ENCODE data around the gene ARHGAP15. TPM values are rescaled to one million over a fixed set of nuclear protein-coding genes. Genes with fewer than 3 reads are reported as not detected.

ARHGAP15 gene
- total and polyA plus RNA-seq, 12 donors = 1.3 to 7.7 (median 2.8) TPM

DNA sequence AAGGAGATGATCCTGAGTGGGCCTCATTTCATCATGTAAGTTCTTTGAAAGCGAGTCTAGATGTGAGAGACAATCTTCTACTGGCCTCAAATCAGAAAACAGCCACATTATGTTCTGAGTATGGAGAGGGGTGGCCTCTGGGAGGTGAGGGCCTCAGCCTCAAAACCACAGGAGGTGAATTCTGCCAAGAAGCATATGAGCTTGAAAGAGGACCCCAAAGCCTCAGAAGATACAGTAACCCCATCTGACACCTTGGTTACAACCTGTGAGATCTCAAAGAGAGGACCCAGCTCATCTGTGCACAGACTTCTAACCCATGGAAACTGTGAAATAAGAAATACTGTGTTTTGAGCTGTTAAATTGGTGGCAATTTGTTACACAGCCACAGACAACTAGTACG lies 200.1 kb downstream of the ARHGAP15 start:
- H3K4me1 ChIP-seq = no peaks in the 10 kb centered on the region
- no peaks in the 10 kb centered on the region for H3K27me3 ChIP-seq
- DNase-seq (no peak), ATAC-seq (no peak)
- intact Hi-C loops (cut with DNase I) = no loop called here
- 91 to 93% methylated on average over 2 of the region's 2 CpGs for WGBS, 2 donors
- no peak overlapping the region for H3K27ac ChIP-seq
- peaks cover 0 to 3% (median 0%) of the 10 kb centered on the region in 11 donors for H3K9me3 ChIP-seq
- TF ChIP-seq, protein P1, sequence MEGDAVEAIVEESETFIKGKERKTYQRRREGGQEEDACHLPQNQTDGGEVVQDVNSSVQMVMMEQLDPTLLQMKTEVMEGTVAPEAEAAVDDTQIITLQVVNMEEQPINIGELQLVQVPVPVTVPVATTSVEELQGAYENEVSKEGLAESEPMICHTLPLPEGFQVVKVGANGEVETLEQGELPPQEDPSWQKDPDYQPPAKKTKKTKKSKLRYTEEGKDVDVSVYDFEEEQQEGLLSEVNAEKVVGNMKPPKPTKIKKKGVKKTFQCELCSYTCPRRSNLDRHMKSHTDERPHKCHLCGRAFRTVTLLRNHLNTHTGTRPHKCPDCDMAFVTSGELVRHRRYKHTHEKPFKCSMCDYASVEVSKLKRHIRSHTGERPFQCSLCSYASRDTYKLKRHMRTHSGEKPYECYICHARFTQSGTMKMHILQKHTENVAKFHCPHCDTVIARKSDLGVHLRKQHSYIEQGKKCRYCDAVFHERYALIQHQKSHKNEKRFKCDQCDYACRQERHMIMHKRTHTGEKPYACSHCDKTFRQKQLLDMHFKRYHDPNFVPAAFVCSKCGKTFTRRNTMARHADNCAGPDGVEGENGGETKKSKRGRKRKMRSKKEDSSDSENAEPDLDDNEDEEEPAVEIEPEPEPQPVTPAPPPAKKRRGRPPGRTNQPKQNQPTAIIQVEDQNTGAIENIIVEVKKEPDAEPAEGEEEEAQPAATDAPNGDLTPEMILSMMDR (IDR thresholded peaks at IDR 0.05) = no peak
- no peaks in the 10 kb centered on the region for H3K36me3 ChIP-seq
- H3K4me3 ChIP-seq = no peak overlapping the region

DNA sequence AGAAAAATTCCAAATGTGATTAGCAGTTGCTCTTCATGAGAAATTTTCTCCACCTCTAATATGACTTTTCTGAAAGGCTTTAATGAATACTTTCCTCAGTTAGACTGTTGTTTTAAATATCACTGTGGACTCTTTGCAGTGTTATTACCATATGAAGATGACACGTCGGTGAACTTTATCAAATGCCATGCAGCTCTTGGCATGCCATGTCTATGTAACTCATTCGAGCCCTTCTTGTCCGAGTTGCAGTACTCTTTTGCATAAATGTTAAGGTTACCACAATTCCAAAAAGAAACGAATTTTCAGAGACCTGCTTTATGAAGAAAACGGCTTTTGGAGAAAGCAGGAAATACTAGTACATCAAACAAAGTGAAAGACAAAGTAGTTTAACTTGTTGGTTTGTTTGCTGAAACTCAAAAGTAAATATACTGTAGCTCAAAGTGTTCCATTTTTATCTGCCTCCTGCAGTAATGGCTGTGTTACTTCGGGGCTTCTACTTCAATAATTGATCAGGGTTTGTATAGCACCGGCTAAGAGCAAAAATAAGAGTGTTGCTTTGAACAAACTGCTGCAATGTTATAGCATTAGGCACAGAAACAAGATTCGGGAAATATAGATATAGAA lies 204.1 kb downstream of the ARHGAP15 start:
- TF ChIP-seq, protein P1 (IDR thresholded peaks at IDR 0.05) = no peak
- Histone ChIP-seq H3K9me3 (no peaks in the 10 kb centered on the region), H3K4me3 (no peak overlapping the region), H3K4me1 (no peaks in the 10 kb centered on the region), H3K36me3 (no peaks in the 10 kb centered on the region), H3K27me3 (no peaks in the 10 kb centered on the region), H3K27ac (no peak overlapping the region)
- 76 to 78% methylated on average over 9 of the region's 9 CpGs for WGBS, 2 donors
- no peak for ATAC-seq
- DNase-seq = no peak
- intact Hi-C loops (cut with DNase I) = no loop called here

DNA sequence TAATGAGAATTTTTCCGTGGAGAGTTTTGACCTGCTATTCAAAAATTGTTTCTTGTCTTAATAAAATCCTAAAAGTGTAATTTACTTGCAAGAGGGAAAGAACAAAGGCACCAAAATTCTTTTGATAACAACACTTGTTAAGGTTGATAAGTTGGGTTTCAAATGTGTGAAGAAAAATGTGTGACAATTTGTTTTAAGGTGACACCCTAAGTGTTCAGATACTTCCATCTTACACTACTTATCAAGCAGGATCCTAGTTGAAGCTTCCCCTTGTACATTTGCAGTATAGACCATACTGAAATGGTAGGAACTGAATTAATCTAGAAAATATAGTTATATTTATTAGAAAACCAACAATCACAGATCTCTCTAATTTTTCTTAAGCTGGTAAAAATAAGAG lies 204.6 kb downstream of the ARHGAP15 start:
- H3K27me3 ChIP-seq = no peaks in the 10 kb centered on the region
- intact Hi-C loops (cut with DNase I) = no loop called here
- H3K4me1 ChIP-seq = no peaks in the 10 kb centered on the region
- no peak for ATAC-seq
- no peak for DNase-seq
- no peak overlapping the region for H3K27ac ChIP-seq
- no peak overlapping the region for H3K4me3 ChIP-seq
- WGBS, 2 donors = 82 to 84% methylated on average over 1 of the region's 1 CpG
- no peaks in the 10 kb centered on the region for H3K36me3 ChIP-seq
- no peaks in the 10 kb centered on the region for H3K9me3 ChIP-seq
- TF ChIP-seq, protein P1 (IDR thresholded peaks at IDR 0.05) = no peak

DNA sequence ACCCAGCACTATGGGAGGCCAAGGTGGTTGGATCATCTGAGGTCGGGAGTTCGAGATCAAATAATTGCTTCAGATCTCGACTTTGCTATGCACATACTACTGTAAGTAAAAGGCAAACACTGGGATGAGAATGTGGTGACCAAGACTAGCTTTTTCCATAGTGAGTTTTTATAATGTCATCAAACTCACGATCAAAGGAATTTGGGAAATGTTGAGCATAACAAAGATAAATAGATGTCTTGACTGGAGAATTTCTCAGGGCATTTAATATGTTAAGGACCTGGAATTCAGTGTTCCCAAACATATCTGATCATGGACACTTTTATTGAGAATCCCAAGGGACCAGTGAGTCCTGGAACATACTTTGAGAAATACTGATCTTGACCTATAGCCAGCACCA lies 205.6 kb downstream of the ARHGAP15 start:
- DNase-seq (no peak), ATAC-seq (no peak)
- TF ChIP-seq, protein P1 (IDR thresholded peaks at IDR 0.05) = no peak
- H3K27ac ChIP-seq = no peak overlapping the region
- H3K27me3 ChIP-seq = no peaks in the 10 kb centered on the region
- H3K9me3 ChIP-seq = no peaks in the 10 kb centered on the region
- H3K4me1 ChIP-seq = no peaks in the 10 kb centered on the region
- intact Hi-C loops (cut with DNase I) = no loop called here
- no peak overlapping the region for H3K4me3 ChIP-seq
- 76 to 83% methylated on average over 4 of the region's 4 CpGs for WGBS, 2 donors
- no peaks in the 10 kb centered on the region for H3K36me3 ChIP-seq

Measured in heart right ventricle (tissue), 16 donors.